ENCODE measurements around the gene ACAD10.

ACAD10 gene

GRCh38 chr12:111767362-111768158 lies 81.7 kb downstream of the ACAD10 start:
- POLR2A ChIA-PET, result no interaction called here
- CTCF ChIA-PET, result interaction anchor here (0.6 to 2.1 kb wide), 5 partner anchors 14 to 1515 kb away, joined by 3 to 9 read pairs (median 4); no protein-coding TSS in a partner anchor
- H3K4me3 ChIP-seq (ENCODE audit: low read depth, low read length), result peak overlapping the region; percentile 70
- DNase-seq (ENCODE audit: low read depth, low spot score), result no peak
- no peak for TF ChIP-seq CTCF (IDR thresholded peaks at IDR 0.05; ENCODE audit: insufficient read depth, low read length, missing control alignments)

- no peak for DNase-seq (ENCODE audit: low read depth, low spot score)
- no peak overlapping the region for H3K4me3 ChIP-seq (ENCODE audit: low read depth, low read length)
- no peak for TF ChIP-seq CTCF (IDR thresholded peaks at IDR 0.05; ENCODE audit: insufficient read depth, low read length, missing control alignments)
- CTCF ChIA-PET, result interaction anchor here (0.6 to 2.1 kb wide), 5 partner anchors 15 to 1516 kb away, joined by 3 to 9 read pairs (median 4); no protein-coding TSS in a partner anchor
- POLR2A ChIA-PET, result no interaction called here
Measured at GRCh38 chr12:111768159-111768895, 82.5 kb downstream of the ACAD10 start.

GRCh38 chr12:111769599-111769998 lies 83.7 kb downstream of the ACAD10 start:
- DNase-seq (ENCODE audit: low read depth, low spot score), result no peak
- no peak for TF ChIP-seq CTCF (IDR thresholded peaks at IDR 0.05; ENCODE audit: insufficient read depth, low read length, missing control alignments)
- CTCF ChIA-PET, result interaction anchor here (0.6 to 1.3 kb wide), 3 partner anchors 9 to 43 kb away, joined by 3 read pairs; no protein-coding TSS in a partner anchor
- no peak overlapping the region for H3K4me3 ChIP-seq (ENCODE audit: low read depth, low read length)
- POLR2A ChIA-PET, result no interaction called here

GRCh38 chr12:111773801-111774551 lies 88.1 kb downstream of the ACAD10 start:
- H3K4me3 ChIP-seq (ENCODE audit: low read depth, low read length), result no peak overlapping the region; the same call in none of the 2 replicates
- DNase-seq (ENCODE audit: low read depth, low spot score), result peak; percentile 74
- CTCF ChIA-PET, result interaction anchor here (1.1 to 1.9 kb wide), 3 partner anchors 11 to 39 kb away, joined by 3 to 10 read pairs (median 5); no protein-coding TSS in a partner anchor

More at GRCh38 chr12:111773801-111774551, 88.1 kb downstream of the ACAD10 start:
- POLR2A ChIA-PET, result interaction anchor here (1.1 to 1.6 kb wide), 2 partner anchors 11 kb away, joined by 4 read pairs; no protein-coding TSS in a partner anchor
- no peak for TF ChIP-seq CTCF (IDR thresholded peaks at IDR 0.05; ENCODE audit: insufficient read depth, low read length, missing control alignments)
